ENCODE measurements around the gene SERPINE2.

The SERPINE2 gene

DNA sequence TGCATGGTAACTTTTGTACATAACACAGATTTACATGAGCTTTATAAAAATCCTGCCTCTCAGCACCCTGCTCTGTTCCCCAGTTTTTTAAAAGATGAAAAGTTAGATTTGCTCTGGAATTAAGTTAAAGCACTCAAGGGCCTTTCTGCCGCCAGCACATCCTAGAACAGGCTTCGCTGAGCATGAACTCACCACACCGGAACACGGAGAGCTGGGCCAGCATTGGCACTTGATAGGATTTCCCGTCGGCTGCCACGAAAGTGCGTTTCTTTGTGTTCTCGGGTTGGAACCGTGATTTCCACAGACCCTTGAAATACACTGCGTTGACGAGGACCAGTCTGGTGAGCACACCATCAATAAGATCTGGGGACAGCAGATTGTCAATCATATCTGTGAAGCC is 47.5 kb downstream of the SERPINE2 start:
- no peak overlapping the region for H3K4me3 ChIP-seq (ENCODE audit: low read depth, low read length)
- TF ChIP-seq, protein P1, sequence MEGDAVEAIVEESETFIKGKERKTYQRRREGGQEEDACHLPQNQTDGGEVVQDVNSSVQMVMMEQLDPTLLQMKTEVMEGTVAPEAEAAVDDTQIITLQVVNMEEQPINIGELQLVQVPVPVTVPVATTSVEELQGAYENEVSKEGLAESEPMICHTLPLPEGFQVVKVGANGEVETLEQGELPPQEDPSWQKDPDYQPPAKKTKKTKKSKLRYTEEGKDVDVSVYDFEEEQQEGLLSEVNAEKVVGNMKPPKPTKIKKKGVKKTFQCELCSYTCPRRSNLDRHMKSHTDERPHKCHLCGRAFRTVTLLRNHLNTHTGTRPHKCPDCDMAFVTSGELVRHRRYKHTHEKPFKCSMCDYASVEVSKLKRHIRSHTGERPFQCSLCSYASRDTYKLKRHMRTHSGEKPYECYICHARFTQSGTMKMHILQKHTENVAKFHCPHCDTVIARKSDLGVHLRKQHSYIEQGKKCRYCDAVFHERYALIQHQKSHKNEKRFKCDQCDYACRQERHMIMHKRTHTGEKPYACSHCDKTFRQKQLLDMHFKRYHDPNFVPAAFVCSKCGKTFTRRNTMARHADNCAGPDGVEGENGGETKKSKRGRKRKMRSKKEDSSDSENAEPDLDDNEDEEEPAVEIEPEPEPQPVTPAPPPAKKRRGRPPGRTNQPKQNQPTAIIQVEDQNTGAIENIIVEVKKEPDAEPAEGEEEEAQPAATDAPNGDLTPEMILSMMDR (IDR thresholded peaks at IDR 0.05; ENCODE audit: low read depth, low read length) = no peak

DNA sequence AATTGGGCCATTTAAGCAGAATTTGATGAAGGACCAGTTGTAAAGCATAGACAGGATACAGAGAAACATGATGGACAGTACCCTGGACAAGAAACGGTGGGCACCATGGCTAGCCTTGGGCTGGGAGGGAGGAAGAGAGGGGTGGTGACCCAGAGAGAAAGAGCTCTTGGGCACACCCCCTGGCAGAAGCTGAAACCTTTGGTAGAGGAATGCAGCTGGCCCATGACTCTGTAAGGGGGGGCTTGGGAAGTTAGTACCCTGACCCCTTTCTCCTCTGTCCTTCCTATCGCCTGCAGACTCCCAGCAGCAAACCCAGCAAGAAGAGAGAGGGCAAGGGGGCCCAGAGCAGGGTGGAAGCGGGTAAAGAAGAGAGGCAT is 49.2 kb downstream of the SERPINE2 start:
- TF ChIP-seq, protein P1 (IDR thresholded peaks at IDR 0.05; ENCODE audit: low read depth, low read length) = no peak
- no peak overlapping the region for H3K4me3 ChIP-seq (ENCODE audit: low read depth, low read length)

DNA sequence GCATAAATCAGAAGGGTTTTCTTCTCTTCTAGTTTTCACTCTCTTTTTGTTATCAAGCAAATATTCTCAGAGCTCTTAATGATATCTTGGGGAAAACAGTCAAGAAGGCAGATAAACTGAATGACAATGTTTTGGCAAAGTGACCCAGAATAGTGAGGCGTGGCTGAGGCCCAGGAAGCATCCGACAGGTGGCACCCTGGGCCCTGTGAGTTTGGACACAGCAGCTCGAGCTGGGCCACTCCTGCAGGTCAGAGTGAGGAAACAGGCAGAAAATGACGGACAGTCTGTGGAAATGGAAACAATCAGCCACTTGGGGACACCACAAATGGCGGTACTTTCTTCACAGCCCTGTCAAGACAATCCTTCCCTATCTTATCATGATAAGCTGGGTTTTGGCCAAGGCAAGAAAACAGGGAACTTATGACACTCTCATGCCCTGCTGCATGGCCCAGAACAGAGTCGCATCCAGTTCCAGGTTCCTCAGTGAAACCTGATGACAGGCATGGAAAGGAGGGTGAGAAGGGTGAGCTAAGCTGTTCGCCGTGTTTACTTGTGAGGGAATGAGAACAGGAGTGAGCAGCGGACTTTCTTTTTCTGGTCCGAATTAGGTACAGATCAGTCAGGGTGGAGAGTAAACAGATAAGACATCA is 49.8 kb downstream of the SERPINE2 start:
- TF ChIP-seq, protein P1 (IDR thresholded peaks at IDR 0.05; ENCODE audit: low read depth, low read length) = no peak
- H3K4me3 ChIP-seq (ENCODE audit: low read depth, low read length) = no peak overlapping the region

DNA sequence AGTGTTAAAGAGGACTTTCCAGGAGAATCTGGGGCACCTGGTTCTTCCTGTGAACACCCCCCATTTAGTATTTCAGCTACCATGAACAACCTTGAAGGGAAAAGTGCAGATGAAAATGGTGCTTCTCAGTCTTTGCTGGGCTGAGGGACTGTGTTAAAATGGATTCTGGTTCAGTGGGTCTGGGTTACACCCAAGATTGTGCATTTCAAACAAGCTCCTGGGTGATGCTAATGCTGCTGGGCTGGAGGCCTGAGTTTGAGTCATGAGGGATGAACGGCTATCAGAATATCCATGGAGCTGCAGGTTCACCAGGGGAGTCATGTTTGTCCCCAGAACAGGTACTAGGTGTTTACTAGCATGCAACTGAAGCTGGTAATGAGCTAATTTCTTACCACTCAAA is 57.8 kb downstream of the SERPINE2 start:
- H3K4me3 ChIP-seq (ENCODE audit: low read depth, low read length) = no peak overlapping the region
- TF ChIP-seq, protein P1 (IDR thresholded peaks at IDR 0.05; ENCODE audit: low read depth, low read length) = no peak

DNA sequence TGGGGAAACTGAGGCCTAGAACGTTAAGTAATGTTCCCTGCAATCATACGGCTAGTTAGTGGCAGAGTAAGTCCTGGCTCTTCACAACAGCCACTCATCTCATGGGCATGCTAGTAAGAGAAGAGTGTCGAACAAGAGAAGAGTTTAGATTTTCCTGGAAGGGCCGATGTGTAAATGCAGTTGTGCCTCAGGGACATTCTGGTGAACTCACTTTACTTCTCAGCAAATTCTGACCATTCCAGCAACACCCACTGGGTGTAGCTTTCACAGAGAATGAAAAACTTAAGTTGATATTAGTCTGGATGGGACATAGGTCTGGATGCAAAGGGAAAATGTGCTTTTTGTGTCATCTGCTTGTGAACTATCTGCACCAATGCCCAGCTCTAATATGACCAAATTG is 58.3 kb downstream of the SERPINE2 start:
- no peak overlapping the region for H3K4me3 ChIP-seq (ENCODE audit: low read depth, low read length)

DNA sequence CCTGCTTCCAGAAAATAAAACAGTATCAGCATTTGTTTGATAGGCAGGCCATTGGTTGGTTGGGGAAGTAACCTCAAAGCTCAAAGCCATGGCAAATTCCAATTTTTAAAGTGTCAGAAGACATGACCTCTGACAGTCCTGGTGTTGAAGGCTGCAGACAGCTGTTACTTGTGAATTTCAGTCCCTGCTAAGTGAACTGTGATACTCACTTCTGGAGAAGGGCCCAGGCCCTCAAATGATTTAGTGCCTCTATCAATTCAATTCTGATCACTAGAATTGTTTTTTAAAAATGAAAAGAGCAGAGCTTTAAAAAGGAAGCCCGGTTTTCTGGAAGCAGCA is 58.7 kb downstream of the SERPINE2 start:
- TF ChIP-seq, protein P1 (IDR thresholded peaks at IDR 0.05; ENCODE audit: low read depth, low read length) = no peak
- no peak overlapping the region for H3K4me3 ChIP-seq (ENCODE audit: low read depth, low read length)

More for the DNA sequence above, 58.3 kb downstream of the SERPINE2 start:
- TF ChIP-seq, protein P1 (IDR thresholded peaks at IDR 0.05; ENCODE audit: low read depth, low read length) = no peak

DNA sequence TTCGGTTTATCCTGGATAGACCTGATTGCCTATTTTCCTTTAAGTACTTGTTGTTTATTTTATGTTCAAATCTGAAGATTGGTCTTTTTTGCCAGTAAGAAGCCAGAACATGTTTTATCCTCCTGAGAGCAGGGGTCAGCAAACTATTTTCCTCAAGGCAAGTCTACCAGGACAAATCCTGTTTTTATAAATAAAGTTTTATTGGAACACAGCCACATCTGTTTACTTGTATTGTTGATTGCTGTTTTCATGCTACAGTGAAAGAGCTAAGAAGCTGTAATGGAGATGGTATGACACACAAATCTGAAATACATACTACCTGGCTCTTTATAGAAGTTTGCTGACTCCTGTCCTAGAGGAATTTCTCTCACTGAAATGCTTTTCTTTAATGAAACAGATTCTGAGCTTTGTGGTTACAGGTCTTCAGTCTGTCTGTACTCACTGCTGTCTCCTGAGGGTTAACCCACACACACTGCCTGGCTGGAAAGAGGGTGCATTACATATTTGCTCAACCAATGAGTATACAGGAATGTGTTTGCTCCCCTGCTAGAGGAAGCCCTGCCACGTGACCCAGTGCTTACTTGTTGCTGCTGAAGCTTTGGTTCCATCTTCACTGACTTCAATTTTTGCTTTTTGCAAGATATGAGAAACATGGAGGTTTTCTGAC is 59.2 kb downstream of the SERPINE2 start:
- TF ChIP-seq, protein P1 (IDR thresholded peaks at IDR 0.05; ENCODE audit: low read depth, low read length) = no peak

More for the DNA sequence above, 59.2 kb downstream of the SERPINE2 start:
- no peak overlapping the region for H3K4me3 ChIP-seq (ENCODE audit: low read depth, low read length)
